GM21423 (cell line): ENCODE measurements around the gene MAPK7.
"Not testable (repeated sequence)": the region's sequence is repeated elsewhere in the genome, so short reads cannot be mapped to it uniquely, and the experiment has no call there.

ENCODE experiments used
- ATAC-seq: cut with Tn5 transposase; IDR thresholded peaks from one replicate; pipeline ENCODE4 v1.9.1; 2021; ENCODE audit warnings: mild to moderate bottlenecking, moderate library complexity; ENCODE audit not compliant: unreplicated experiment

MAPK7 gene

GRCh38 chr17:19342611-19343255 is 35.6 kb upstream of the MAPK7 start:
- no peak for ATAC-seq

- no peak for ATAC-seq
These were observed 35.1 kb upstream of the MAPK7 start for GRCh38 chr17:19343256-19343630.

GRCh38 chr17:19343671-19344151 is 34.6 kb upstream of the MAPK7 start:
- ATAC-seq, result no peak

- ATAC-seq, result no peak
These were observed 33.8 kb upstream of the MAPK7 start for GRCh38 chr17:19344311-19345066.

GRCh38 chr17:19345067-19345460 is 33.2 kb upstream of the MAPK7 start:
- no peak for ATAC-seq

GRCh38 chr17:19345486-19346350 is 32.6 kb upstream of the MAPK7 start:
- no peak for ATAC-seq

- ATAC-seq, result no peak
These were observed 31.7 kb upstream of the MAPK7 start for GRCh38 chr17:19346351-19347255.

GRCh38 chr17:19347323-19348080 is 30.8 kb upstream of the MAPK7 start:
- no peak for ATAC-seq

GRCh38 chr17:19348081-19348650 is 30.1 kb upstream of the MAPK7 start:
- ATAC-seq, result no peak

GRCh38 chr17:19348806-19349205 is 29.5 kb upstream of the MAPK7 start:
- no peak for ATAC-seq

- ATAC-seq, result not testable (repeated sequence)
These were observed 24.9 kb upstream of the MAPK7 start for GRCh38 chr17:19353401-19353800.

GRCh38 chr17:19354748-19355147 is 23.6 kb upstream of the MAPK7 start:
- ATAC-seq, result no peak

- ATAC-seq, result no peak
These were observed 20.9 kb upstream of the MAPK7 start for GRCh38 chr17:19357351-19357750.

- ATAC-seq, result no peak
These were observed 20.5 kb upstream of the MAPK7 start for GRCh38 chr17:19357761-19358160.

GRCh38 chr17:19359151-19359550 is 19.1 kb upstream of the MAPK7 start:
- no peak for ATAC-seq

- no peak for ATAC-seq
These were observed 18.4 kb upstream of the MAPK7 start for GRCh38 chr17:19359856-19360255.

GRCh38 chr17:19360772-19361171 is 17.5 kb upstream of the MAPK7 start:
- ATAC-seq, result no peak

- no peak for ATAC-seq
These were observed 17.0 kb upstream of the MAPK7 start for GRCh38 chr17:19361326-19361725.

- no peak for ATAC-seq
These were observed 16.4 kb upstream of the MAPK7 start for GRCh38 chr17:19361944-19362276.
